ENCODE data around the gene KCNIP3. TPM values are rescaled to one million over a fixed set of nuclear protein-coding genes. Genes with fewer than 3 reads are reported as not detected.
A peak's percentile ranks its signal among the peaks of the same experiment; 100 is the strongest.

KCNIP3 gene
- total and polyA plus RNA-seq, 4 donors = 0.26 to 1.1 (median 0.62) TPM

- DNase-seq (ENCODE audit: low spot score) = peak; percentile 16
- Histone ChIP-seq H3K4me1 (ENCODE audit: control insufficient read depth in 4 of 4, insufficient read depth in 4 of 4, low read length in 3 of 4) (peaks cover 0 to 4% (median 3%) of the 10 kb centered on the region in 4 donors), H3K27ac (ENCODE audit: low read depth in 1 of 2, low read length in 2 of 2) (no peak overlapping the region), H3K36me3 (ENCODE audit: control insufficient read depth in 4 of 4, insufficient read depth in 3 of 4, low read depth in 1 of 4, low read length in 3 of 4) (no peaks in the 10 kb centered on the region), H3K9me3 (ENCODE audit: control insufficient read depth in 4 of 4, low read length in 3 of 4) (no peaks in the 10 kb centered on the region), H3K4me3 (ENCODE audit: low read depth in 1 of 3, low read length in 3 of 3) (no peak overlapping the region), H3K9ac (ENCODE audit: low read depth in 1 of 2, low read length in 2 of 2) (no peak overlapping the region), H3K27me3 (ENCODE audit: control insufficient read depth in 4 of 4, insufficient read depth in 4 of 4, low read length in 3 of 4) (no peaks in the 10 kb centered on the region)
- TF ChIP-seq YY1 (IDR thresholded peaks at IDR 0.05) (no peak), FOXA1 (IDR thresholded peaks at IDR 0.05) (no peak), RAD21 (IDR thresholded peaks at IDR 0.05) (no peak), MAX (IDR thresholded peaks at IDR 0.05) (no peak), JUND (IDR thresholded peaks at IDR 0.05) (no peak), NR2F2 (IDR thresholded peaks at IDR 0.05) (no peak)
- WGBS = 89% methylated on average over 4 of the region's 4 CpGs
Measured at GRCh38 chr2:95265182-95265581, 32.0 kb upstream of the KCNIP3 start.

DNA sequence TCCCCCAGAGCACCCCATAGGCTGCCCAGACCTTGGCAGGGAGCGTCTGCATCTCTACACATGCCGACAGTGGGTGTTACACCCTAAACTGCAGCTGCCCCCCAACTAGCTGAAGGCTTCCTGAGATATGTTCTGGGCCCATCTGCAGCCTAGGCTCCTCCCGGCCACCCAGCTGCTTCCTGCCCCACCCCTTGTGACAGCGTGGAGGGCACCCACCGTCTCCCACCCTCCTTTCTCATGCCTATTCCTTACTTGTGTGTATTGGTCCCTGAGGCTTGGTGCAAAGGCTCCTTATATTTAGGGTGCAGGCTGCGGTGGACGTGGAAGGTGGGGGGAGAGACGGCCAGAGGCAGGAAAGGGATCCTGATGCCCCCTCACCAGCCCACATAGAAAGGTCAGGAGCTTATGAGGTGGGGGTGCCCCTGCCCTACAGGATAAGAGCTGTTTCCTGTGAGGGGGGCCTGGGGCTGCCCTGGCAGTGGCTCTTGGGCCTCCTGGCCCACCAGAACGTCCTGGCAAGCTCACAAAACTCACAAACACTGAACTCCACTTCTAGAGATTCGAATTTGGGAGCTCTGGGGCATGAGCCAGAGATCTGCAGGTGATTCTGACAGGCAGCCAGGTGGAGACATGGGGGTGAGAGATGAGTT, 30.2 kb upstream of the KCNIP3 start:
- H3K9me3 ChIP-seq (ENCODE audit: control insufficient read depth in 4 of 4, low read length in 3 of 4) = no peaks in the 10 kb centered on the region
- DNase-seq (ENCODE audit: low spot score) = peak; percentile 21
- H3K27me3 ChIP-seq (ENCODE audit: control insufficient read depth in 4 of 4, insufficient read depth in 4 of 4, low read length in 3 of 4) = no peaks in the 10 kb centered on the region
- no peak overlapping the region for H3K4me3 ChIP-seq (ENCODE audit: low read depth in 1 of 3, low read length in 3 of 3)
- no peak overlapping the region for H3K27ac ChIP-seq (ENCODE audit: low read depth in 1 of 2, low read length in 2 of 2)
- H3K9ac ChIP-seq (ENCODE audit: low read depth in 1 of 2, low read length in 2 of 2) = no peak overlapping the region
- TF ChIP-seq RXRA (IDR thresholded peaks at IDR 0.05) (no peak), SP1 (IDR thresholded peaks at IDR 0.05) (no peak), GABPA (IDR thresholded peaks at IDR 0.05 in 1 of 2, conservative IDR thresholded peaks at IDR 0.05 in 1 of 2) (no peak), HNF4A (conservative IDR thresholded peaks at IDR 0.05) (no peak), ATF3 (IDR thresholded peaks at IDR 0.05) (no peak), NR2F2 (IDR thresholded peaks at IDR 0.05) (no peak), HNF4G (IDR thresholded peaks at IDR 0.05) (no peak), FOXA2 (IDR thresholded peaks at IDR 0.05) (no peak), TAF1 (conservative IDR thresholded peaks at IDR 0.05) (no peak), RAD21 (IDR thresholded peaks at IDR 0.05) (no peak), YY1 (IDR thresholded peaks at IDR 0.05) (no peak)
- TF ChIP-seq, protein P1, sequence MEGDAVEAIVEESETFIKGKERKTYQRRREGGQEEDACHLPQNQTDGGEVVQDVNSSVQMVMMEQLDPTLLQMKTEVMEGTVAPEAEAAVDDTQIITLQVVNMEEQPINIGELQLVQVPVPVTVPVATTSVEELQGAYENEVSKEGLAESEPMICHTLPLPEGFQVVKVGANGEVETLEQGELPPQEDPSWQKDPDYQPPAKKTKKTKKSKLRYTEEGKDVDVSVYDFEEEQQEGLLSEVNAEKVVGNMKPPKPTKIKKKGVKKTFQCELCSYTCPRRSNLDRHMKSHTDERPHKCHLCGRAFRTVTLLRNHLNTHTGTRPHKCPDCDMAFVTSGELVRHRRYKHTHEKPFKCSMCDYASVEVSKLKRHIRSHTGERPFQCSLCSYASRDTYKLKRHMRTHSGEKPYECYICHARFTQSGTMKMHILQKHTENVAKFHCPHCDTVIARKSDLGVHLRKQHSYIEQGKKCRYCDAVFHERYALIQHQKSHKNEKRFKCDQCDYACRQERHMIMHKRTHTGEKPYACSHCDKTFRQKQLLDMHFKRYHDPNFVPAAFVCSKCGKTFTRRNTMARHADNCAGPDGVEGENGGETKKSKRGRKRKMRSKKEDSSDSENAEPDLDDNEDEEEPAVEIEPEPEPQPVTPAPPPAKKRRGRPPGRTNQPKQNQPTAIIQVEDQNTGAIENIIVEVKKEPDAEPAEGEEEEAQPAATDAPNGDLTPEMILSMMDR (IDR thresholded peaks at IDR 0.05; ENCODE audit: low read depth, low read length, missing input control) = no peak
- WGBS = 86% methylated on average over 10 of the region's 10 CpGs
- no peaks in the 10 kb centered on the region for H3K36me3 ChIP-seq (ENCODE audit: control insufficient read depth in 4 of 4, insufficient read depth in 3 of 4, low read depth in 1 of 4, low read length in 3 of 4)
- H3K4me1 ChIP-seq (ENCODE audit: control insufficient read depth in 4 of 4, insufficient read depth in 4 of 4, low read length in 3 of 4) = peaks cover 0 to 4% (median 3%) of the 10 kb centered on the region in 4 donors

GRCh38 chr2:95267458-95268210, 29.5 kb upstream of the KCNIP3 start:
- Histone ChIP-seq H3K4me1 (ENCODE audit: control insufficient read depth in 4 of 4, insufficient read depth in 4 of 4, low read length in 3 of 4) (peaks cover 0 to 4% (median 3%) of the 10 kb centered on the region in 4 donors), H3K9ac (ENCODE audit: low read depth in 1 of 2, low read length in 2 of 2) (no peak overlapping the region), H3K9me3 (ENCODE audit: control insufficient read depth in 4 of 4, low read length in 3 of 4) (no peaks in the 10 kb centered on the region), H3K27ac (ENCODE audit: low read depth in 1 of 2, low read length in 2 of 2) (no peak overlapping the region), H3K36me3 (ENCODE audit: control insufficient read depth in 4 of 4, insufficient read depth in 3 of 4, low read depth in 1 of 4, low read length in 3 of 4) (no peaks in the 10 kb centered on the region), H3K4me3 (ENCODE audit: low read depth in 1 of 3, low read length in 3 of 3) (no peak overlapping the region), H3K27me3 (ENCODE audit: control insufficient read depth in 4 of 4, insufficient read depth in 4 of 4, low read length in 3 of 4) (no peaks in the 10 kb centered on the region)
- DNase-seq (ENCODE audit: low spot score) = peak; percentile 28
- TF ChIP-seq HNF4A (conservative IDR thresholded peaks at IDR 0.05) (peak; percentile 69), NR2F2 (IDR thresholded peaks at IDR 0.05) (peak; percentile 88), RXRA (IDR thresholded peaks at IDR 0.05) (peak in 1 of 2 donors; percentile 36), EGR1 (IDR thresholded peaks at IDR 0.05; ENCODE audit: low read depth in 2 of 2) (no peak), SP1 (IDR thresholded peaks at IDR 0.05) (peak; percentile 30)
- 69% methylated on average over 11 of the region's 11 CpGs for WGBS

Measured in liver (tissue), 9 donors.